ENCODE measurements around the gene TDRD15.

DNA sequence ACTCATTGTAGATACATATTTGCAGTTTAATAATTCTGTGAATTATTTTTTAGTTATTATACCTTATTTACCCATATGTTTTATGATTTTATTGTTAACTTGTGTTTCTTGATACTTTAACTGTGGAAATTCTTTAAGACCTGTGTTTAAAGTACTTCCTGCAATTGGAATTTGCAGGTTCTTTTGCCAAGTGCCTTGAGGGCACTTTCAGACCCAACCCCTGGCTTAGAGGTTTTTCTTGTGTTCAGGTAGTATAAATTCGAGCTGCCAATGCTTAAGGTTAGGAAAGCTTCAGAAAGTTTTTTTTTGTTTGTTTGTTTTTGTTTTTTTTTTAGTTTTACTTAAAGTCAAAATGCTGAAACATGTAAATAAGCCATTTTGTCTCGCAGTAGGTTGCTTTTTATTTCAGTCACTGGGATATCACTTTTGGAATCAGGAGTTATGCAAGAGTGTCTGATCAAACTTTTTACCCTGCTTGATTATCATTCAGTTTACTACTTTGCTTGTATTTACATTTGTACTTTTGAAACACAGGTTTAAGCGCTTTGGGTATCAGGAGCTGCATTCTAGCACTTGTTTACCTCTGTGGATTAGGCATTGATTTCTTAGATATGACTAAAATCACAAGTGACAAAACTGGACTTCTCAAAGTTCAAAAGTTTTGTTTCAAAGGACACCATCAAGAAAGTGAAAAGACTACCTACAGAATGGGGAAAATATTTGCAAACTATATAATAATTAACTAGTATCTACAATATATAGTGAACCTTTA lies 31.8 kb downstream of the TDRD15 start:
- TF ChIP-seq FOXM1 (IDR thresholded peaks at IDR 0.05; ENCODE audit: low read depth) (no peak), CHD2 (IDR thresholded peaks at IDR 0.05; ENCODE audit: low read length, partially characterized antibody) (no peak), JUND (IDR thresholded peaks at IDR 0.05) (no peak), MXI1 (IDR thresholded peaks at IDR 0.05; ENCODE audit: low read depth, low read length) (no peak), RXRA (IDR thresholded peaks at IDR 0.05; ENCODE audit: borderline replicate concordance, low read depth) (no peak), NFIC (IDR thresholded peaks at IDR 0.05; ENCODE audit: borderline replicate concordance) (no peak), EZH2phosphoT487 (IDR thresholded peaks at IDR 0.05; ENCODE audit: borderline replicate concordance, low read depth) (no peak), RCOR1 (IDR thresholded peaks at IDR 0.05; ENCODE audit: low read length) (no peak), POLR2AphosphoS5 (IDR thresholded peaks at IDR 0.05; ENCODE audit: low read depth, low read length) (no peak)
- TF ChIP-seq, protein P1, sequence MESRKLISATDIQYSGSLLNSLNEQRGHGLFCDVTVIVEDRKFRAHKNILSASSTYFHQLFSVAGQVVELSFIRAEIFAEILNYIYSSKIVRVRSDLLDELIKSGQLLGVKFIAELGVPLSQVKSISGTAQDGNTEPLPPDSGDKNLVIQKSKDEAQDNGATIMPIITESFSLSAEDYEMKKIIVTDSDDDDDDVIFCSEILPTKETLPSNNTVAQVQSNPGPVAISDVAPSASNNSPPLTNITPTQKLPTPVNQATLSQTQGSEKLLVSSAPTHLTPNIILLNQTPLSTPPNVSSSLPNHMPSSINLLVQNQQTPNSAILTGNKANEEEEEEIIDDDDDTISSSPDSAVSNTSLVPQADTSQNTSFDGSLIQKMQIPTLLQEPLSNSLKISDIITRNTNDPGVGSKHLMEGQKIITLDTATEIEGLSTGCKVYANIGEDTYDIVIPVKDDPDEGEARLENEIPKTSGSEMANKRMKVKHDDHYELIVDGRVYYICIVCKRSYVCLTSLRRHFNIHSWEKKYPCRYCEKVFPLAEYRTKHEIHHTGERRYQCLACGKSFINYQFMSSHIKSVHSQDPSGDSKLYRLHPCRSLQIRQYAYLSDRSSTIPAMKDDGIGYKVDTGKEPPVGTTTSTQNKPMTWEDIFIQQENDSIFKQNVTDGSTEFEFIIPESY (IDR thresholded peaks at IDR 0.05; ENCODE audit: borderline replicate concordance, low read depth) = no peak
- TF ChIP-seq, protein P2, sequence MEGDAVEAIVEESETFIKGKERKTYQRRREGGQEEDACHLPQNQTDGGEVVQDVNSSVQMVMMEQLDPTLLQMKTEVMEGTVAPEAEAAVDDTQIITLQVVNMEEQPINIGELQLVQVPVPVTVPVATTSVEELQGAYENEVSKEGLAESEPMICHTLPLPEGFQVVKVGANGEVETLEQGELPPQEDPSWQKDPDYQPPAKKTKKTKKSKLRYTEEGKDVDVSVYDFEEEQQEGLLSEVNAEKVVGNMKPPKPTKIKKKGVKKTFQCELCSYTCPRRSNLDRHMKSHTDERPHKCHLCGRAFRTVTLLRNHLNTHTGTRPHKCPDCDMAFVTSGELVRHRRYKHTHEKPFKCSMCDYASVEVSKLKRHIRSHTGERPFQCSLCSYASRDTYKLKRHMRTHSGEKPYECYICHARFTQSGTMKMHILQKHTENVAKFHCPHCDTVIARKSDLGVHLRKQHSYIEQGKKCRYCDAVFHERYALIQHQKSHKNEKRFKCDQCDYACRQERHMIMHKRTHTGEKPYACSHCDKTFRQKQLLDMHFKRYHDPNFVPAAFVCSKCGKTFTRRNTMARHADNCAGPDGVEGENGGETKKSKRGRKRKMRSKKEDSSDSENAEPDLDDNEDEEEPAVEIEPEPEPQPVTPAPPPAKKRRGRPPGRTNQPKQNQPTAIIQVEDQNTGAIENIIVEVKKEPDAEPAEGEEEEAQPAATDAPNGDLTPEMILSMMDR (IDR thresholded peaks at IDR 0.05) = no peak
- TF ChIP-seq, protein P3, sequence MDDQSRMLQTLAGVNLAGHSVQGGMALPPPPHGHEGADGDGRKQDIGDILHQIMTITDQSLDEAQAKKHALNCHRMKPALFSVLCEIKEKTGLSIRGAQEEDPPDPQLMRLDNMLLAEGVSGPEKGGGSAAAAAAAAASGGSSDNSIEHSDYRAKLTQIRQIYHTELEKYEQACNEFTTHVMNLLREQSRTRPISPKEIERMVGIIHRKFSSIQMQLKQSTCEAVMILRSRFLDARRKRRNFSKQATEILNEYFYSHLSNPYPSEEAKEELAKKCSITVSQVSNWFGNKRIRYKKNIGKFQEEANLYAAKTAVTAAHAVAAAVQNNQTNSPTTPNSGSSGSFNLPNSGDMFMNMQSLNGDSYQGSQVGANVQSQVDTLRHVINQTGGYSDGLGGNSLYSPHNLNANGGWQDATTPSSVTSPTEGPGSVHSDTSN (IDR thresholded peaks at IDR 0.05) = no peak
- TF ChIP-seq, protein P4, sequence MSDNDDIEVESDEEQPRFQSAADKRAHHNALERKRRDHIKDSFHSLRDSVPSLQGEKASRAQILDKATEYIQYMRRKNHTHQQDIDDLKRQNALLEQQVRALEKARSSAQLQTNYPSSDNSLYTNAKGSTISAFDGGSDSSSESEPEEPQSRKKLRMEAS (IDR thresholded peaks at IDR 0.05; ENCODE audit: low read depth) = no peak
- TF ChIP-seq, protein P5, sequence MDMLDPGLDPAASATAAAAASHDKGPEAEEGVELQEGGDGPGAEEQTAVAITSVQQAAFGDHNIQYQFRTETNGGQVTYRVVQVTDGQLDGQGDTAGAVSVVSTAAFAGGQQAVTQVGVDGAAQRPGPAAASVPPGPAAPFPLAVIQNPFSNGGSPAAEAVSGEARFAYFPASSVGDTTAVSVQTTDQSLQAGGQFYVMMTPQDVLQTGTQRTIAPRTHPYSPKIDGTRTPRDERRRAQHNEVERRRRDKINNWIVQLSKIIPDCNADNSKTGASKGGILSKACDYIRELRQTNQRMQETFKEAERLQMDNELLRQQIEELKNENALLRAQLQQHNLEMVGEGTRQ (IDR thresholded peaks at IDR 0.05; ENCODE audit: borderline replicate concordance, low read depth, low read length) = no peak

All from SK-N-SH (cell line).